ENCODE data around the gene WBP2NL. TPM values are rescaled to one million over a fixed set of nuclear protein-coding genes. Genes with fewer than 3 reads are reported as not detected.

Gene WBP2NL
- total RNA-seq, 1 donor from 2014 or later, result not detected

GRCh38 chr22:41968601-41969000 lies 30.0 kb upstream of the WBP2NL start:
- H3K27ac ChIP-seq, result no peak overlapping the region
- H3K36me3 ChIP-seq, result no peaks in the 10 kb centered on the region
- H3K4me3 ChIP-seq, result no peak overlapping the region
- TF ChIP-seq CTCF (IDR thresholded peaks at IDR 0.05), result no peak
- no peaks in the 10 kb centered on the region for H3K4me1 ChIP-seq
- intact Hi-C loops (cut with DNase I), result loop anchor here (5.0 kb wide), 1 partner anchor 469 kb away; no protein-coding TSS in a partner anchor
- no peak for DNase-seq (ENCODE audit: low spot score in 2 of 2)
- no peaks in the 10 kb centered on the region for H3K9me3 ChIP-seq
- H3K27me3 ChIP-seq, result no peaks in the 10 kb centered on the region

- intact Hi-C loops (cut with DNase I), result loop anchor here (5.0 kb wide), 1 partner anchor 468 kb away; no protein-coding TSS in a partner anchor
- no peaks in the 10 kb centered on the region for H3K27me3 ChIP-seq
- DNase-seq (ENCODE audit: low spot score in 2 of 2), result no peak
- no peak within 1 kb of the TSS for H3K27ac ChIP-seq
- no peak within 1 kb of the TSS for H3K4me3 ChIP-seq
- no peaks in the 10 kb centered on the region for H3K36me3 ChIP-seq
- H3K4me1 ChIP-seq, result no peaks in the 10 kb centered on the region
- no peak for TF ChIP-seq CTCF (IDR thresholded peaks at IDR 0.05)
- H3K9me3 ChIP-seq, result no peaks in the 10 kb centered on the region
Observed at GRCh38 chr22:41969110-41969646, 29.4 kb upstream of the WBP2NL start, which contains the start of gene SEPTIN3. TSS of gene SEPTIN3 (plus strand) at chr22:41969443. CDS start at chr22:41971493, 2,050 bp downstream.

GRCh38 chr22:41970601-41971000 lies 28.0 kb upstream of the WBP2NL start:
- intact Hi-C loops (cut with DNase I), result no loop called here
- no peak for TF ChIP-seq CTCF (IDR thresholded peaks at IDR 0.05)
- Histone ChIP-seq H3K4me1 (no peaks in the 10 kb centered on the region), H3K27me3 (no peaks in the 10 kb centered on the region), H3K4me3 (no peak overlapping the region), H3K9me3 (no peaks in the 10 kb centered on the region), H3K36me3 (no peaks in the 10 kb centered on the region), H3K27ac (no peak overlapping the region)
- no peak for DNase-seq (ENCODE audit: low spot score in 2 of 2)

GRCh38 chr22:41971431-41971830 lies 27.2 kb upstream of the WBP2NL start:
- H3K36me3 ChIP-seq, result no peaks in the 10 kb centered on the region
- no peaks in the 10 kb centered on the region for H3K4me1 ChIP-seq
- no peak for TF ChIP-seq CTCF (IDR thresholded peaks at IDR 0.05)
- intact Hi-C loops (cut with DNase I), result no loop called here
- no peak for DNase-seq (ENCODE audit: low spot score in 2 of 2)
- H3K4me3 ChIP-seq, result no peak overlapping the region
- no peak overlapping the region for H3K27ac ChIP-seq
- no peaks in the 10 kb centered on the region for H3K9me3 ChIP-seq
- H3K27me3 ChIP-seq, result peaks cover 5% of the 10 kb centered on the region

GRCh38 chr22:41974691-41975290 lies 23.8 kb upstream of the WBP2NL start:
- Histone ChIP-seq H3K4me3 (no peak overlapping the region), H3K27me3 (peaks cover 6% of the 10 kb centered on the region), H3K27ac (no peak overlapping the region), H3K9me3 (no peaks in the 10 kb centered on the region), H3K36me3 (no peaks in the 10 kb centered on the region), H3K4me1 (peaks cover 0 to 5% of the 10 kb centered on the region in 2 donors)
- intact Hi-C loops (cut with DNase I), result no loop called here
- TF ChIP-seq CTCF (IDR thresholded peaks at IDR 0.05), result no peak
- DNase-seq (ENCODE audit: low spot score in 2 of 2), result no peak

Measured in ascending aorta (tissue), 2 donors.